ENCODE data around the gene DDX49. TPM values are rescaled to one million over a fixed set of nuclear protein-coding genes. Genes with fewer than 3 reads are reported as not detected.

The DDX49 gene
- total RNA-seq, 1 donor from 2014 or later = 22.4 TPM

GRCh38 chr19:18922228-18922985, 2.9 kb downstream of the DDX49 start:
- no peak for TF ChIP-seq CTCF (IDR thresholded peaks at IDR 0.05; ENCODE audit: borderline replicate concordance)
- no peak for DNase-seq
- Histone ChIP-seq H3K27ac (replicated peaks) (no peak overlapping the region), H3K4me3 (no peak overlapping the region), H3K27me3 (ENCODE audit: low read depth) (no peaks in the 10 kb centered on the region), H3K4me1 (peaks cover 36% of the 10 kb centered on the region), H3K36me3 (peaks cover 60% of the 10 kb centered on the region), H3K9me3 (replicated peaks) (no peaks in the 10 kb centered on the region)
- intact Hi-C loops (cut with micrococcal nuclease) = no loop called here

GRCh38 chr19:18924684-18925213, 5.2 kb downstream of the DDX49 start:
- peaks cover 75% of the 10 kb centered on the region for H3K36me3 ChIP-seq
- no peak overlapping the region for H3K4me3 ChIP-seq
- no peaks in the 10 kb centered on the region for H3K9me3 ChIP-seq (replicated peaks)
- intact Hi-C loops (cut with micrococcal nuclease) = no loop called here
- peaks cover 16% of the 10 kb centered on the region for H3K4me1 ChIP-seq
- no peaks in the 10 kb centered on the region for H3K27me3 ChIP-seq (ENCODE audit: low read depth)
- DNase-seq = no peak
- TF ChIP-seq CTCF (IDR thresholded peaks at IDR 0.05; ENCODE audit: borderline replicate concordance) = no peak
- no peak overlapping the region for H3K27ac ChIP-seq (replicated peaks)

- no peaks in the 10 kb centered on the region for H3K27me3 ChIP-seq (ENCODE audit: low read depth)
- TF ChIP-seq CTCF (IDR thresholded peaks at IDR 0.05; ENCODE audit: borderline replicate concordance) = no peak
- H3K36me3 ChIP-seq = peaks cover 71% of the 10 kb centered on the region
- no peaks in the 10 kb centered on the region for H3K9me3 ChIP-seq (replicated peaks)
- no peak overlapping the region for H3K4me3 ChIP-seq
- peaks cover 5% of the 10 kb centered on the region for H3K4me1 ChIP-seq
- DNase-seq = no peak
- H3K27ac ChIP-seq (replicated peaks) = no peak overlapping the region
- intact Hi-C loops (cut with micrococcal nuclease) = no loop called here
Measured at GRCh38 chr19:18928018-18928805, 8.7 kb downstream of the DDX49 start.

- Histone ChIP-seq H3K4me3 (no peak overlapping the region), H3K27ac (replicated peaks) (no peak overlapping the region), H3K36me3 (peaks cover 67% of the 10 kb centered on the region), H3K27me3 (ENCODE audit: low read depth) (no peaks in the 10 kb centered on the region), H3K9me3 (replicated peaks) (no peaks in the 10 kb centered on the region), H3K4me1 (peaks cover 5% of the 10 kb centered on the region)
- intact Hi-C loops (cut with micrococcal nuclease) = no loop called here
- no peak for TF ChIP-seq CTCF (IDR thresholded peaks at IDR 0.05; ENCODE audit: borderline replicate concordance)
- DNase-seq = no peak
Measured at GRCh38 chr19:18929311-18929710, 9.8 kb downstream of the DDX49 start.

GRCh38 chr19:18931316-18932162, 12.0 kb downstream of the DDX49 start:
- Histone ChIP-seq H3K27me3 (ENCODE audit: low read depth) (no peaks in the 10 kb centered on the region), H3K36me3 (peaks cover 59% of the 10 kb centered on the region), H3K27ac (replicated peaks) (no peak overlapping the region), H3K9me3 (replicated peaks) (no peaks in the 10 kb centered on the region), H3K4me3 (no peak overlapping the region), H3K4me1 (peaks cover 5% of the 10 kb centered on the region)
- no peak for DNase-seq
- intact Hi-C loops (cut with micrococcal nuclease) = no loop called here
- no peak for TF ChIP-seq CTCF (IDR thresholded peaks at IDR 0.05; ENCODE audit: borderline replicate concordance)
